Measurements from ENCODE around the gene AGO1.
A peak's percentile ranks its signal among the peaks of the same experiment; 100 is the strongest.
"Not testable (repeated sequence)": the region's sequence is repeated elsewhere in the genome, so short reads cannot be mapped to it uniquely, and the experiment has no call there.

AGO1 gene

DNA sequence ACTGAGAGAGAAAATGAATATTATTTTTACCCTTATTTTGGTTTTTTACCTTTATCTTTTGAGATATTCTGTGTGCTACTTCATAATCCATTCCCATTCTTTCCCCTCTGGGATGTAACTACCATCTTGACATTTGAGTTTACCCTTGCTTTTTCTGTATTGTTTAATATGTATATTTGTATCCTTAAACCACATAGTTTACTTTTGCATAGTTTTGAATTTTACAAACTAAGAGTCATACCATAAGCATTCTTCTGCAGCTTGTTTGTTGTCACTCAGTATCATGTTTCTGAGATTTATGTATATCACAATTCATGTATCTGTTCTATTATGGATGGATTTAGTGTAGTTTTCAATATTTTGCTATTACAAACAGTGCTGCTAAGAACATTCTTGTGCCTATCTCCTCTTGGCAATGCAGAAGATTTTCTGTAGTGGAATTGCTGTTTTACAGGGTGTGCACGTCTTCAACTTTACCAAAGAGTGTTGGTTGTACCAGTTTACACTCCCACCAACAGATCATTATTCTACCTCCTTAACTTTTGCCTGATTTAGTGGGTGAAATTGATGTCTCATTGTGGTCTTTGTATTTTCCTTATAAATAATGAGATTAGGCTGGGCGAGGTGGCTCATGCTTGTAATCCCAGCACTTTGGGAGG is 12.2 kb upstream of the AGO1 start:
- no peak for DNase-seq

DNA sequence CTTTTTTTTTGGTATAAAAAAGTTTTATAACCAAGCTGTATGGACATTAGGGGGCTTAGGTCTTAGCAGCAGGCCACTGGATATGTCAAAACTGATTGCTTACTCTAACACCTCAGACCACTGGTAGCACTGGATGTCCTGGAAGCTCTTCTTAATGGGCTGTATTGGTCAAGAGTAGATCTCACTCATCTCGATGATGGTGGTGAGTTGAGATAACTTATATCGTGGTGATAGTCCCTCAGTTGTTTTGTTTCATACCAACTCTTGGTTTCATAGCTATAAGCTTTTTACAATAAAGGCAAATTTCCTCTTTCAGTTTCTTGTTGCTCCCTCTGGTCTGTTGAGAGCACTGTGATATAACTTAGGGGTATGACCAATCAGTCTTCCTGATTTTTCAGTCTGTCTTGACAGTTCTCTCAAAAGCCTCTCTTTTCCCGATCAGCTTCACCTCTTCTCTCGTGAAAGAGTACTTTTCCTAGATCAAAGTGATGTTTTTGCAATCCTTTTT is 9.7 kb upstream of the AGO1 start:
- no peak for DNase-seq

DNA sequence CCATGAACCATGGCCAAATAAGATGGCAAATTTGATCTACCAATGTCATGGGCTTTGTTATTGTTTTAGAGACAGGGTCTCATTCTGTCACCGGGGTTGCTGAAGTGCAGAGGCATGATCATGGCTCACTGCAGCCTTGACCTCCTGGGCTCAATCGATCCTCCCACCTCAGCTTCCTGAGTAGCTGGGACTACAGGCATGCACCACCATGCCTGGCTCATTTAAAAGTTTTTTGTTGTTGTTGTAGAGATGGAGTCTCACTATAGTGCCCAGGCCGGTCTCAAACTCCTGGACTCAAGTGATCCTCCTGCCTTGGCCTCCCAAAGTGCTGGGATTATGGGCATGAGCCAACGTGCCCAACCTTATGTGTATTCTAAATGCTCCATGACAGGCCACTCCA is 8.9 kb upstream of the AGO1 start:
- not testable (repeated sequence) for DNase-seq

DNA sequence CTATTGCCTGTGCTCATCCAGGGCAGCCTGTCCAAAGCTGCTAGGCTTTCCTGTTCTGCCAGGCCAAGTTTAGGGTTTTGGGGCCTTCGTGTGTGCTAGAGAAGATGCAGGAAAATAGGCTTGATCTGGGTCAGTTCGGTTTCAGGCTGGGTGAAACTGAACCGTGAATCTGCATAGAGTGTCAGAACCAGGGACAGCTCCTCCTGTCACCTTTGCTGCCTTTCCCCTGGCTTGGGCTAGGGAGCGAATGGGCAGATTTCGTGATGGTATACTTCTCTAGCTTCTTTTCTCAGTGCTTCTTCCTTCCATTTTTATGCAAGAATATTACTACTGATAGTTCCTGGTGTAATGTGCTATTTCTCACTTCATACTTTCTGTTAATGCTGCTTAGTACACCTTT is 6.0 kb upstream of the AGO1 start:
- no peak for DNase-seq

DNA sequence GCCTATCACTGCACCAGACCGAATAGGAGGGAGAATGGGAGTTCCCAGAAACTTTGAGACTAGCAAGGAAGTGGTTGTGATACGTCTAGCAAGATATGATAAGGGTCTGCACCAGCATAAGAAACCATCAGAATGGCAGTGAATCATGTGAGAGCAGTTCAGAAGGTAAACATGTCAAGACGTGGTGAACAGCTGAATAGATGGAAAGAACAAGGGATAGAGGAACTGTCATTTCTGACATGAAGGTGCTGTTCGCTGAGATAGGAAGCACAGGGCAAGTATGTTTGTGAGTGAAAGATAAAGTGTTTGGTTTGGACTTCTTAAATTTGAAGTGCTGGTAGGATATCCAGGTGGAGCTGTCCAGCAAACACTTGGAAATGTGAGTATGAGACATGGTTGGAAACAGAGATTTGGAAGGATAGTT is 1.1 kb upstream of the AGO1 start:
- no peak for DNase-seq

DNA sequence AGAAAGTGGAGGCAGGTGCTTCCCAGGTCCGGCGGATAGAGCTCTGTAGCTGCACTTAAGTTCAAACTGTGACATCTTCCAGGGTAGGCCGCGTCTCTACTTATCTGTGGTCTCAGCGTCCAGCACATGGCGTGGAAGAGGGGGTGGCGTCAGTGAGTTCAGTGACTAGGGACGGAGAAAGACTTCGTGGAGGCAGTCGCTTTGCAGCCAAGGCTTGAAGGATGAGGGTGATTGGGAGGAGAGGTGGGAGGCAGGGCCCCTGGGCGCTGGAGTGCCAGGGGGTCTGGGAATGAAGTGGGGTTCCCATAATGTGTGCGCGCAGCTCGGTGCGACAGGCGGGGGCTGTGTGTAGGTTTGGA is 444 bp upstream of the AGO1 start:
- no peak for DNase-seq

DNA sequence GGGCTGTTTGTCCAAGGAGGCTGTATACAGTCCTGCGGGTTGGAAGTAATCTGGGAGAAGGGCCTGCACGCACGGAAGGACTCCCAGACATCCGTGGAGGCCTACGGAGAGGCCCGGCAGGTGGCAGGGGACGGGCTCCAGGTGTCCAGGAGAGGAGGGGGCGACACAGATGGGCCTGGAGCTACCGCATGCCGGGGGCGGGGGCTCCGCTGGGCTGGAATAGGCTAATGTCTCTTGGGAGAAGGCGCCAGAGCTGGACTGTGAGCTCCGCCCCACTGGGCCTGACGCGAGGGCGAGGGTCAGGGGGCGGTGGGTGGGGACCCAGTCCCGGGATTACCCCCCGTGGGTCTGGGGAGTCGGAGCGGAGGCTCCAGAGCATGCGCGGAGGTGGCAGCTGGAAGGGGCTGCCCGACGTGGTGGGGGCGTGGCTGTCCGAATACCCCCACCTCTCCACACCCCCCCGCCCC is 659 bp downstream of the AGO1 start:
- peak; percentile 34 to 74 for DNase-seq

DNA sequence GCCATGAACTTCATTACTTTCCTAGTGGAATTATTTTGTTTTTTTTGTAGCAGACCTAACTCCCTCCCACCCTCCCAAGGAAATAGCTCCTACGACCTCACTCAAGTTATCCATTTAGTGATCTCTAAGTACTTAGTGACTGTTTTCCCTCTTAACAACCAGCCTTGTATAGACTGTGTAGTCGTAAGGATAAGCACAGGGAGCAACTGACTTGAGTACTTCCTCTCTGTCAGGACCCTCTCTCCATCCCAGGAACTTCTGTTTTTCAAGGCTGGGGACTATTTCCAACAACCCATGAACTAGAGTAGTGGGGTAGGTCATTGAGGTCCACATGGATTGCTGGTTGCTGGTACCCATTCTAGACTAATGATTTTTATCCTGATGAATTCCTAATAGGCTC is 1.9 kb downstream of the AGO1 start:
- no peak for DNase-seq

DNA sequence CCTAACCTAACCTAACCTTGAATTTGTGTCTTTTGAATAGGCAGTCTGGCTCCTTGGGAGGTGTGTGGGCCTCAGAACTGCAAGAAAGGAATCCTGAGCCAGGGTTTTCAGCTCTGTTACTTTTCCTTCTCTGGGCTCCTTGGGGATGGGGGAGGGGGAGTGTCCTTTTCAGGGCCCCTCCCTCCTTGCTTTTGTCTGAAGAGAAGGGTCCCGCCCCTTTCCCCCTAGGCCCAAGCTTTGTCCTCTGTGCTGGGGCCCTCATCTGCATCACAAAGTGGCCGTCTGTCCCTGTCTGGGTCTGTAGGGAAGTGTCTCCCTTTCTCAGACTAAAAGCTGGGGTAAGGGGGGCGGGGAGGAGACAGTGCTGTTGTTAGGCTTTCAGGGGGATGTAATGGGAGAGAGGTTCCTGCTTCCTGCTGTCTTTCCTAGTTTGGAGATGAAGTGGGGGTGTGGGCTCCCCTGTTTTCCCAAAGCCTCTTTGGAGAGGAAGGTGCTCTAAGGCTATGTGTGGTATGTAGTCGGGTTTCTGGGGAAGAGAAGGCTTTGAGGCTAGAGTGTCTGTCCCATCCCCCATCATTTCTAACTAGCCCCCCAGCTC is 3.1 kb downstream of the AGO1 start:
- DNase-seq, result no peak

DNA sequence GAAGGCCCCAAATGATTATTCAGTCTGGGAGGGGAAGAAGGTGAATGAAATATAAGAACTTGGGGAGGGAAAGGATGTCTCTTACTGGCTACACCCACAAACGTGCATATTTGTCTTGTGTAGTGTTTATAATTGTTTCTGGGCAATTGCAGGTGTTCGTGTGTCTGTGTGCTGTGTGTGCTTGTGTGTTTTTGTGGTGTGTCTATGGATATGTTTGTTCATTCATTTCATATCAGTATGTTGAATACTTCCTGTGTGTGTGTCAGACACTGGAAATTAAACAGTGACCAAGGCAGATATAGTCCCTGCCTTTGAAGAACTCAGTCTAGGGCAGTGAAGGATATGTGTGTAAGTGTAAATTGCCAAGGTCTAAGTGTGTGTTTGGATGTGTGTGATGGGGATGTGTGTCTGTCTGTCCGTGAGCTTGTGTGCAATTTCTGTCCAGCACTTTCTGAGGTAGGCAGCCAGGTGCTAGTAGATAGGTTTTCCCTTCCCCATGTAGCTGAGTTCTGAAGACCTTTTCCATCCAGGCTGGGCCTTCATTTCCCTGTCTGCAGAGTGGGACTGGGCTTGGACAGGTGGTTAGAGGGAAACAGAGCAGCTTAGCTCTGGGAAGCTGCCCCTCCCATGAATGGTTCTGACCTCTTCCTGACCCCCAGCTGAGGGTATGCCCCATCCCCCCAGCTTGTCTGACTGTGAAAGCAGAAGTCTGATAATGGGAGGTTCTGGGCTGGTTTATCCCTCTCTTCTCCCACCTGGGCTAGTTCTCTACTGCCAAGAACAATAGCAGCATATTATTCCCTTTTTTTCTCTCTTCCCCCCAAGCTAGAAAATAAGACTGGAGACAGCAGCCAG is 3.8 kb downstream of the AGO1 start:
- DNase-seq, result no peak

DNA sequence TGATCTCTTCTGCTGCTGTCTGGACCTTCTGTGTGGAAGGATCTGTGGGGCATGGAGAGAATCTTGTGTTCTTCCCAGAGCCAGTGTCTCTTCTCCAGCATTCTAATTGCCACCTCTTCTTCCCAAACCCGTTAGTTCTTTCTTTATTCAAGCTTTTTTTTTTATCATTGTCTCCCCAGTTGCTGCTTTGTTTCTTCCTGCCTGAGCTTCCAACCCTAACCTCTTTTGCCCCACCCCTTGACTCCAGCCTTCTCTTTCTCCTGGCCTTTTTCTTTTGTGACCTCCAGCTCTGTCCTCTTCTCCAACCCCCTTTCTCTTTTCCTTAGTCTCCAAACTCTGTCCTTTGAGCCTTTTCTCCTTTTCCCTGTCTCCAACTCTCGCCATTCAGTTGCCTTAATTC is 4.5 kb downstream of the AGO1 start:
- DNase-seq, result no peak

DNA sequence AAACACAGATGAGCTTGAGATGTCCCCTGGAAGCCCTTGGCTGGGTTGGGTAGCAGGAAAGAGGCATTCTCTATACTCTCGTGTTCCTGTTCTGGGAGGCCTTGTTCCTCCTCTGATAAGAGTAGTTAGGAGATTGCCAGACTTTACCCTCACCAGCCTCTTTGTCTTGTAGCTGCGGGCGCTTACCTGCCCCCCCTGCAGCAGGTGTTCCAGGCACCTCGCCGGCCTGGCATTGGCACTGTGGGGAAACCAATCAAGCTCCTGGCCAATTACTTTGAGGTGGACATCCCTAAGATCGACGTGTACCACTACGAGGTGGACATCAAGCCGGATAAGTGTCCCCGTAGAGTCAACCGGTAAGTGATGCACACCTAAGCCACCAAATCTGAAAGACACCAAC is 5.2 kb downstream of the AGO1 start:
- no peak for DNase-seq

DNA sequence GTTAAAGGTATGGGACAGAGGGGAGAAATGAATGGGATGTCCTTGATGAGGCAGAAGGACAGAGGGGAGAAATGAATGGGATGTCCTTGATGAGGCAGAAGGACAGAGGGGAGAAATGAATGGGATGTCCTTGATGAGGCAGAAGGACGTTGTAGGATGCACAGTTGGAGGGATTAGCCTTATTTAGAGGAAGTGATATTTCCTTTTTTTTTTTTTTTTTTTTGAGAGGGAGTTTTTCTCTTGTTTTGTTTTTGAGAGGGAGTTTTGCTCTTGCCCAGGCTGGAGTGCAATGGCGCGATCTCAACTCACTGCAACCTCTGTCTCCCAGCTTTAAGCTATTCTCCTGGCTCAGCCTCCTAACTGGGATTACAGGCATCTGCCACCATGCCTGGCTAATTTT is 6.0 kb downstream of the AGO1 start:
- DNase-seq, result peak; percentile 48 to 50

DNA sequence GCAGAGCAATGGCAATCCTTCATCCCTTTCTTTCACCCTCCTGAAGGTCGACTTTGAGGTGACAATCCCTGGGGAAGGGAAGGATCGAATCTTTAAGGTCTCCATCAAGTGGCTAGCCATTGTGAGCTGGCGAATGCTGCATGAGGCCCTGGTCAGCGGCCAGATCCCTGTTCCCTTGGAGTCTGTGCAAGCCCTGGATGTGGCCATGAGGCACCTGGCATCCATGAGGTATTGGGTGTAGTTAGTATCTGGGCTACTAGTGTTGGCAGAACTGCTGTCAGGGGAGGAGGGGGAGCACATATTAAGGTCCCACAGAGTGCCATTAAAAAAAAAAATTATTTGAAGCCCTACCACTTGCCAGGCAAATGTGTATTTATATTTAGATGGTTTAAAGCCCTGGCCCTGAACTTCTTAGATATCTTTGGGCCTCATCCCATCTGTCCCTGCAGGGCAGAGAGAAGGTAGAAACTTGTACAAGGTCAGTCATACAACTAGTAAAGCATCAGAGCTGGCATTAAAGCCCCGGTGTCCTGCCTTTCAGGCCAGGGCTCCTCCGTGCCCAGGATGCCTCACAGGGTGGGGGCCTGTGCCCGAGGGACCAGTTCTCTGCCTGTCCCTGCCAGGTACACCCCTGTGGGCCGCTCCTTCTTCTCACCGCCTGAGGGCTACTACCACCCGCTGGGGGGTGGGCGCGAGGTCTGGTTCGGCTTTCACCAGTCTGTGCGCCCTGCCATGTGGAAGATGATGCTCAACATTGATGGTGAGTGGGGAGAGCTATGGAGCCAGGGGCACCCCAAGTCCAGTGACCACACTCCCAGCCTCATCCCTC is 10.3 kb downstream of the AGO1 start:
- no peak for DNase-seq

DNA sequence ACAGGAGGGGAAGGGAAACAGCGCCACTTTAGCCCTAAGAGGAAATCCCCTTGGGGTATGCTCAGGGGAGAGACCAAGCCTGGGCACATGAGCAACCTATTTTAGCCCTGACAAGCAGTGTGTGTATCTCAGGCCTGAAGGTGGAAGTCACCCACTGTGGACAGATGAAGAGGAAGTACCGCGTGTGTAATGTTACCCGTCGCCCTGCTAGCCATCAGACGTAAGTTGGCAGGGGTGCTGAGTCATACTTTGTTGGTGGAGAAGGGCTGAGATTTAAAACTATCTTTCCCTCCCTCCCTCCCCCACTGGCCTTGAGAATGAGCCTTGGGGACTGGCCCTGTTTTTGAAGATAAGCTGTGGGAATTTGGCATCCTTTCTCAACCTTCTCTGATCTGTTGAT is 11.2 kb downstream of the AGO1 start:
- peak; percentile 78 to 84 for DNase-seq

DNA sequence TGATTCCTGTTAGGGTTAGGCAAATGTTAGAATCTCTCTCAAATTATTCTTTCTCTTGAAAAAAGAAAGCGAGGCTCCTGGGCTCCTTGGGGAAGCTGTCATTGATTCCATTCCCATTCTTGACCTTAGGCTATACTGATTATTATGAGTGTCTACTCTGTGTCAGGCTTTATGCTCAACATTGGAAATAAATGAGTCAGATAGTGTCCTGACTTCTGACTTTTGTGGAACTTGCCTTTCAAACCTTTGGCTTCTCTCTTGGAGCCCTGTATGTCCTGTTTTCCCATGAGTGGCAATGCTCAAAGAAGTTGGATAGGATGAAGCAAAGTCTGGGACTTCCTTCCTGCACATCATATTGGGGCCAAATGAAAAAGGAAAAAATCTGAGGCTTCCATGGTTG is 11.6 kb downstream of the AGO1 start:
- DNase-seq, result no peak

DNA sequence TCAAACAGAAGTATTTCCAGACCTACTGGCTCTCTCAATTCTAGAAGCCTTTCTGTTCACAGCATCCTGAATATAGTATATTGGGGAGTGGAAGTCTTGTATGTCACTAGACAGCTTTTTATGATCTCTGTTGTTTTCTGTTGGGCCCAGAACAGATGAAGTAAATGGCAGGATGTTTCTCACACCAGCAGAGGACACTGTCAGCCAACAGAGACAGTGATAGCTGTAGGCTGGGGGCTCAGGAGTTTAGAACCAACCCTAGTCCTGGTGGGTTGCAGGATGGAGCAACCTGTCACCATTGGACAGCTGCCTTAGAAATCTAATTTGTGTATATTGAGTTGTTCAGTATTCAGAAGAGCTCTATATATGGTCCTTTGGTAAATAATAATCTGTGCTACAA is 16.9 kb downstream of the AGO1 start:
- DNase-seq, result no peak

DNA sequence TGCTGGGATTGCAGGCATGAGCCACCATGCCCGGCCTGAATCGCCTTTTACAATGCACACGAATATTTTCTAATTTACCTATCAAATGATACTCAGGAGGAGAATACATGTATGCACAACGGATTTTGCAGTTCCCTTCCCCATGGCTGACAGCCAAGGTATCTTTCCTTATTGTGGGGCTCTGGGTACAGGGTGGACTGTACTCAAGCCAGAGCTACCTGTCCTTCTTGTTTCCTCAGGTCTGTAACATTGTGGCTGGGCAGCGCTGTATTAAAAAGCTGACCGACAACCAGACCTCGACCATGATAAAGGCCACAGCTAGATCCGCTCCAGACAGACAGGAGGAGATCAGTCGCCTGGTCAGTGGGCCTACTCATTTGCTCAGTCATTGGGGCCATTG is 18.2 kb downstream of the AGO1 start:
- no peak for DNase-seq

DNA sequence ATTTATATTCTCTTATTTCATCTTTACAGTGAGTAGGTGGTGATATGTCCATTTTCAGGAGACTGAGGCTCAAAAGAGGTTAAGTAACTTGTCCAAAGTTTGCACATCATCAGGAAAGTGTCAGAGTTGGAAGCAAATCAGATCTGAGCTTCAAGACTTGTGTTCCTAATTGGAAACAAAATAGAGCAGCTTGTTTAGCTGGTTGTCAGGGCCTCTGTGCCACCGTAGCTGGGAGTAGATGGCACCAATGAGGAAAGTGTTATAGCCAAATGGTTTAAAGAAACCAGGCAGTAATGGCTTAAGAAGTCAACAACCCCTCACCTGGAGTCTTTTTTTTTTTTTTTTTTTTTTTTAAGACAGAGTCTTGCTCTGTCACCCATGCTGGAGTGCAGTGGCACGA is 19.7 kb downstream of the AGO1 start:
- DNase-seq, result no peak

DNA sequence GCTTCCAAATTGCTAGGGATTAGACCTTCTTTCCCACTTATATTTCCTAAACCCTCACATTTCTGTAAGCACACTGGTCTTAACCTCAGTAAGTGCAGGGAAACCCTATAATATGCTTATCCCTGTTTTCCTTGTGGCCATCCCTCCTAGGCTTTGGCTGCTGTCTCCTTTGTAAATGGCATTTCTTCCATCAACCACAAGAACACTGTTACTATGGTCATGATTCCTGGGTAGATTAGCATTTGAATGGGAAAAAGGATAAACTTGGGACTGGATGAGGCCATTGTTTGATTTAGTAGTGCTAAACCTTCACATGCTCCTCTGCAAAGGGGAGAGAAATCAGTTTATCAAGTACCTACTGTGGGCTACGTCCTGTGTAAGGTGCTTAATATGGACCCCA is 31.7 kb downstream of the AGO1 start:
- DNase-seq, result no peak

DNA sequence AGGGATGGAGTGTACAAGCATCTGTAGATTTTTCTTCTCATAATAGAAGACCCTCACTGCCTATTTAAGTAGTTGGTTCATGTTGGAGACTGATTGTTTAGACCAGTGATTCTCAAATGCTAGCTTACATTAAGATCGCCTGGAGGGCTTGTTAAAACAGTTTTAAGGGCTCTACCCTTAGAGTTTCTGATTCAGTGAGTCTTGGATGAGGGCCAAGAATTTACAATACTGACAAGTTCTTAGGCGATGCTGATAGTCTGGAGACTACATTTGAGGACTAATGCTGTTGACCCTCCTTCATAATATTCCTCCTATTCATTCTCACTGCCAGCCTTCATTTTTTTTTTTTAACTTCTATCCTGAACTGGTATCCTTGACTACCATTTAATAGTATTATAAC is 32.7 kb downstream of the AGO1 start:
- no peak for DNase-seq

DNA sequence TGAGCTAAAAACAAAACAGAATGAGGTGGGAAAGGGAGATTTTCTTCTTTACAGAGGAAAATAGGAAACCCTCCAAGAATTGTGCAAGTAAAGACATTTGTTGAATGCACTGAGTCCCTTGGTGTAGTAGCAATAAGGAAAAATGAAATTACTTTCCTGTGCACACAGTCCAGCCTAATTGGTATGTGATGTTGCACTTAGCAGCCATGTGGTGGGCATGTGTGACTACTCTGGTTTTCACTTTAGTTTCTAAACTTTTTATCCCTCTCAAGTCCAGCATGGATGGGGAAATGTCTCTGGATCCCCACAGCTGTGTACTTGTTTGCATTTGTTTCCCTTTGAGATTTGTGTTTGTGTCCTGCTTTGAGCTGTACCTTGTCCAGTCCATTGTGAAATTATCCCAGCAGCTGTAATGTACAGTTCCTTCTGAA is 40.8 kb downstream of the AGO1 start:
- no peak for DNase-seq

DNA sequence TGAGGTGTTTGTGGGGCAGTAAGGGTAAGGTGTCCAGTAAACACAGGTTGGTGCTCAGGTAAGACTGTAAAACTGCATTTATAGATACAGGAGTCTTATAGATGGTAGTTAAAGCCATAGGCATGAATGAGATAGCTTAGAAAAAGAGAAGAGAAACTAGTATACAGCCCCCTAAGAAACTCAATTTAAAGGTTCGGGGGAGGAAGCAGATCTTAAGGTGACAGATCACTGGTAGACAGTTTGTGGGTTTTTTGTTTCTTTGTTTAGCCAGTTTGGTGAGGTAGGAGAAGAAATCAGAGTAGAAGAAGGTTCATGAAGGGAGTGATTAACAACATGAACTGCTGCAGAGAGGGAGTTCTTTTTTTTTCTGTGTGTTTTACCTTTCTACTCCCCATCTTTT is 41.8 kb downstream of the AGO1 start:
- no peak for DNase-seq
